AG04449 (cell line): ENCODE data around the gene SNX13.

Source experiments
- CTCF ChIA-PET: fragments of 350-600 bp; formaldehyde crosslinking; extraction: SDS; loops from one replicate; lab custom pipeline; 2021; ENCODE audit warnings: antibody characterized with exemption; lab: Yijun Ruan, JAX
- POLR2A ChIA-PET: fragments of 400-600, 350-600 bp; formaldehyde crosslinking; extraction: SDS; loops from one replicate; lab custom pipeline; 2020; ENCODE audit warnings: antibody characterized with exemption, inconsistent platforms; lab: Yijun Ruan, JAX
- DNase-seq: peaks from one replicate; pipeline ENCODE4 v3.0.0-alpha.2; 2010; ENCODE audit warnings: low read depth, low spot score
- H3K4me3 ChIP-seq: 2 replicates; pipeline ENCODE4 v1.5.1; 2011; ENCODE audit warnings: low read depth, mild to moderate bottlenecking, control low read depth, low read length
- CTCF ChIP-seq: IDR thresholded peaks from one replicate; pipeline ENCODE4 v1.5.1; 2011; ENCODE audit warnings: mild to moderate bottlenecking, moderate library complexity, low read length, control low read depth, inconsistent platforms; ENCODE audit not compliant: insufficient read depth; ENCODE audit errors: missing control alignments

The SNX13 gene

GRCh38 chr7:17758008-17758407, 182.3 kb downstream of the SNX13 start:
- TF ChIP-seq CTCF, result no peak
- CTCF ChIA-PET, result interaction anchor here (1.7 kb wide), 1 partner anchor 12 kb away, joined by 9 read pairs; no protein-coding TSS in a partner anchor
- no peak for DNase-seq
- POLR2A ChIA-PET, result no interaction called here
- no peak overlapping the region for H3K4me3 ChIP-seq

GRCh38 chr7:17746020-17746530, 194.2 kb downstream of the SNX13 start:
- H3K4me3 ChIP-seq, result no peak overlapping the region
- CTCF ChIA-PET, result interaction anchor here (1.0 kb wide), 1 partner anchor 38 kb away, joined by 3 read pairs; no protein-coding TSS in a partner anchor
- TF ChIP-seq CTCF, result no peak
- POLR2A ChIA-PET, result no interaction called here
- DNase-seq, result no peak

GRCh38 chr7:17745610-17746009, 194.7 kb downstream of the SNX13 start:
- no peak overlapping the region for H3K4me3 ChIP-seq
- TF ChIP-seq CTCF, result no peak
- no peak for DNase-seq
- POLR2A ChIA-PET, result no interaction called here
- CTCF ChIA-PET, result interaction anchor here (1.0 kb wide), 1 partner anchor 38 kb away, joined by 3 read pairs; no protein-coding TSS in a partner anchor

GRCh38 chr7:17743316-17743715, 197.0 kb downstream of the SNX13 start:
- no peak for DNase-seq
- TF ChIP-seq CTCF, result no peak
- H3K4me3 ChIP-seq, result no peak overlapping the region
- ChIA-PET CTCF (interaction anchor here (1.3 to 1.9 kb wide), 2 partner anchors 27 to 33 kb away, joined by 3 to 5 read pairs; no protein-coding TSS in a partner anchor), POLR2A (no interaction called here)

GRCh38 chr7:17741426-17741825, 198.9 kb downstream of the SNX13 start:
- POLR2A ChIA-PET, result no interaction called here
- DNase-seq, result no peak
- CTCF ChIA-PET, result interaction anchor here (0.9 to 1.0 kb wide), 2 partner anchors 604 to 611 kb away, joined by 3 to 5 read pairs; no protein-coding TSS in a partner anchor
- TF ChIP-seq CTCF, result no peak
- H3K4me3 ChIP-seq, result no peak overlapping the region
